C4-2B (cell line): ENCODE data around the gene GPX4.

Experiments used
- H3K27ac ChIP-seq: fragments of 450-650 bp; 2 replicates; pipeline ENCODE4 v1.5.1; 2017
- ZFX ChIP-seq: fragments of 450-650 bp; IDR thresholded peaks from 2 replicates; pipeline ENCODE4 v1.6.1; 2017
- TF ChIP-seq, protein P1 (sequence below): fragments of 450-650 bp; conservative IDR thresholded peaks from 2 replicates; pipeline ENCODE4 v1.5.1; 2017; ENCODE audit warnings: mild to moderate bottlenecking

GPX4 gene

DNA sequence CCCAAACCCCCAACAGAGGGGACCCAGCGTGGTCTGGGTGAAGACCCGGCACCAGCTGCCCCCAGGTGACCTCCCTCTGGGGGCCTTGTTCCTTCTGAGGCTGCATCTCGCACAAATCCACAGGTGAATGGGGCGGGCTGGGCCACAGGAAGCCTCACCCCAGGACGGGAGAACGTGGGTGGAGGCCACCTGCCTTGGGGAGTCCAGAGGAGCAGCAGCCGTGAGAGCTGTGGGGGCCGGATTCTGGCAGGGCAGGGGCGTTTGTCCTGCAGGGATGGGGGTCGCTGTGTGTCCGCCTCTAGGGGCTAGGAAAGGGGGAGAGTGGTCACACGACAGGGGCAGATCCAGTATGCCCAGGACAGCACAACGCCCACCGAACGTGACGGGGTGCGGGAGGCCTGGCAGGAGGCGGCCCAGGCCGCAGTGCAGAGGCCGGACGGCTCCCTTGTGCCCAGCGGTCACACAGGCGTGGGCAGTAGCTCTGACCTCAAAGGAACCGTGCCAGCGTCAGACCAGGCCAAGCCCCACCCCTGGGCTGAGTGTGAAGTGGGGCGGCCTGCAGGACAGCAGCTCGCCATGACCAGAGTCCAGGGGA lies 15.3 kb upstream of the GPX4 start:
- H3K27ac ChIP-seq = no peak overlapping the region
- no peak for TF ChIP-seq ZFX
- TF ChIP-seq, protein P1, sequence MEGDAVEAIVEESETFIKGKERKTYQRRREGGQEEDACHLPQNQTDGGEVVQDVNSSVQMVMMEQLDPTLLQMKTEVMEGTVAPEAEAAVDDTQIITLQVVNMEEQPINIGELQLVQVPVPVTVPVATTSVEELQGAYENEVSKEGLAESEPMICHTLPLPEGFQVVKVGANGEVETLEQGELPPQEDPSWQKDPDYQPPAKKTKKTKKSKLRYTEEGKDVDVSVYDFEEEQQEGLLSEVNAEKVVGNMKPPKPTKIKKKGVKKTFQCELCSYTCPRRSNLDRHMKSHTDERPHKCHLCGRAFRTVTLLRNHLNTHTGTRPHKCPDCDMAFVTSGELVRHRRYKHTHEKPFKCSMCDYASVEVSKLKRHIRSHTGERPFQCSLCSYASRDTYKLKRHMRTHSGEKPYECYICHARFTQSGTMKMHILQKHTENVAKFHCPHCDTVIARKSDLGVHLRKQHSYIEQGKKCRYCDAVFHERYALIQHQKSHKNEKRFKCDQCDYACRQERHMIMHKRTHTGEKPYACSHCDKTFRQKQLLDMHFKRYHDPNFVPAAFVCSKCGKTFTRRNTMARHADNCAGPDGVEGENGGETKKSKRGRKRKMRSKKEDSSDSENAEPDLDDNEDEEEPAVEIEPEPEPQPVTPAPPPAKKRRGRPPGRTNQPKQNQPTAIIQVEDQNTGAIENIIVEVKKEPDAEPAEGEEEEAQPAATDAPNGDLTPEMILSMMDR = no peak

GRCh38 chr19:1089126-1089771 lies 14.5 kb upstream of the GPX4 start:
- no peak overlapping the region for H3K27ac ChIP-seq
- TF ChIP-seq, protein P1 = no peak
- TF ChIP-seq ZFX = no peak

DNA sequence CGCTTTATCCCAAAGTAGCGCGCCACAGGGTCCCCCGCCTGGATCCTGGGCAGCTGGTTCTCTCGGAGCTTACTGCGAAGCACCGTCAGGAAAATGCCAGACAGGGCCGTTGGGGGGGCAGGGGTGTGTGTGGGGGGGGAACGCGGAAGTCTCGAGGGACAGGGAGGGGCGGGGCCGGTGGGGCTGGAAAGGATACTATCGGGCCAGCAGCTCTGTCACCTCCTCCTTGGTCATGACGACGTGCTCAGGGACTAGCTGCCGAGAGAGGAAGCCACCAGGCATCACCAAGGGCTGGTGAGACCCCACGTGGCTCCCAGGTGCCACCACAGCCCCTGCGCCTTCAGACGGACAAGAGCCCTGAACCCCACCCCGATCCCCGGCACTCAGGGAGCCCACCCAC lies 13.9 kb upstream of the GPX4 start:
- TF ChIP-seq ZFX = no peak
- TF ChIP-seq, protein P1 = no peak

DNA sequence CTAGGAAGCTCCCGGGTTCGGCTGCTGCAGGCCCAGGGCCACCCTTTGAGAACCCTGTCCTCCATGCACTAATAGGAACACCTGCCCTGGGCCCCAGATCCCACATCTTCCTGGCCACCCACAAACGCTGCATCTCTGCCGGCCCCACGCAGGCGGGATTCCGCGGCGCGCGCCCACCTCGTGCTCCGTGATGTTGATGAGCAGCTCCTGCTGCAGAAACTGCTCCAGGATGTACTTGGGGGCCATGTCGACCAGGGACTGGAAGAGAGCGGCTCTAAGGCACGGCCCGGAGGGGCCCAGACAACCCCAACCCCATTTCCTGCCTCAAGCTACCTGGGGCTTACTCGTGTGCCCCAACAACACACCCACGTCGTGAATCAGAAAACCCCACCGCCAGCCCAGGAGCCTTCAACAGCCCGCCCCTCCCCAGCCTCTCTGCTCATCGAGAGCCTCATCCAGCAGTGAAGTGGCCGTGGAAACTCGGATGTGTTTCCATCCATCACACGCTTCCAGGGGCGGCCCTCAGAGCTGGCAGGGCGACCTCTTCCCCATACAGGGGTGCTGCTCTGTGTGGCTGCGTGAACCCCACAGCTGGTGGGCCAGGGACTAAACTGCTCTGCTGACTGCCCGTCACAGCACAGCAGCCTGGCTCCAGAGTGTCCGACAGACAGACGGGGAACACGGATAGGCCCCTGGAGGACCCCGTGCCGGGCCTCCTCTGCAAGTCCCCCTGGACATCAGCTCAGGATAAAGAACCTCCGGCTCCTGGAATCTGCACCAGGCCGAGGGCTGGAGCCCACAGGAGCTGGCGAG lies 12.9 kb upstream of the GPX4 start:
- no peak overlapping the region for H3K27ac ChIP-seq
- TF ChIP-seq, protein P1 = no peak
- no peak for TF ChIP-seq ZFX

More for the DNA sequence above, 13.9 kb upstream of the GPX4 start:
- no peak overlapping the region for H3K27ac ChIP-seq

DNA sequence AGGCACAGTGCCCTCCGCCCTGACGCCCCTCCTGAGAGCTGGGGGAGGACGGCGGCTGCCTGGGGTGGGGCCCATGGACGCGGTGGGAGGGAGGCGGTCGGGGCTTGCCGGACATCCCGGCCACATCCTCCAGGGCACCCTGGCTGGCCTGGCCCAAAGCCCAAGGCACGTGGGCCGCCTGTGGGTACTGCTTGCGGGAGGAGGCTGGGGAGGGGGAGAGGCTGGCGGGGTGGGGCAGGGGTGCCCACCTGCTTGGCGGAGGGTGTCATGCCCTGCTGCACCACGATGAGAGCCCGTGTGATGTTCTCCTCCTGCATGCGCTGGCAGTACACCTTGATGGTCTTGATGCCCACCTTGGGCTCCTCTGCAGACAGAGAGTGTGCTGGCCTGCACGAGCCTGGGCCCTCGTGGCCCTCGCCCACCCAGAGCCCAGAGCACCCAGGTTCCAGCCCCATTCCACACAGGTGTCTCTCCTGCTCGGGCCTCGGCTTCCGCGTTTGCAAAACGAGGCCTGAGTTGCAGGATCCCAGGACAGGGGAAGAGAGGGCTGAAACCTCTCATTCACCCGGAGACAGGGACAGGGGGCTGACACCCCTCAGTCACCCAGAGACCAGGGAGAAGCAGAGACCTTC lies 12.1 kb upstream of the GPX4 start:
- no peak overlapping the region for H3K27ac ChIP-seq
- TF ChIP-seq, protein P1 = no peak
- no peak for TF ChIP-seq ZFX

- TF ChIP-seq, protein P1 = no peak
- TF ChIP-seq ZFX = no peak
- H3K27ac ChIP-seq = peak overlapping the region; percentile 85; the same call in 1 of the 2 replicates
These were observed 10.5 kb upstream of the GPX4 start for GRCh38 chr19:1093330-1093729.
